OCI-LY7 (cell line): ENCODE data around the gene KCNK4. TPM values are rescaled to one million over a fixed set of nuclear protein-coding genes. Genes with fewer than 3 reads are reported as not detected.

Experiments
- BruUV-seq: library from RNA; stranded (reverse); fragments of 400-500 nt; replicated peaks from 2 replicates; lab custom pipeline; 2021; lab: Mats Ljungman, UMichigan
- CTCF ChIA-PET: fragments of 300-600 bp; sonication (Branson Sonifier 250); formaldehyde crosslinking; loops from one replicate; lab custom pipeline; 2022; ENCODE audit warnings: antibody characterized with exemption; ENCODE audit not compliant: unreplicated experiment; lab: Charles Lee
- POLR2A ChIA-PET: fragments of 300-600 bp; sonication (Branson Sonifier 250); formaldehyde crosslinking; loops from one replicate; lab custom pipeline; 2022; ENCODE audit warnings: antibody characterized with exemption; lab: Charles Lee
- DNase-seq: peaks from one replicate; pipeline ENCODE4 v3.0.0-alpha.2; 2015; ENCODE audit warnings: low spot score
- H2AFZ ChIP-seq: fragments of 200-600 bp; sonication (generic), shearing (Covaris generic); 2 replicates; pipeline ENCODE4 v1.6.1; 2014; ENCODE audit warnings: mild to moderate bottlenecking, antibody characterized with exemption, low read length, moderate library complexity
- H3K27ac ChIP-seq: fragments of 200-600 bp; sonication (generic); 2 replicates; pipeline ENCODE4 v1.5.1; 2014; ENCODE audit warnings: mixed run types, low read depth, mild to moderate bottlenecking, moderate library complexity, low read length, inconsistent platforms; ENCODE audit not compliant: poor library complexity, severe bottlenecking
- H3K36me3 ChIP-seq: fragments of 200-600 bp; sonication (generic); 2 replicates; pipeline ENCODE4 v1.6.1; 2014; ENCODE audit warnings: mild to moderate bottlenecking, antibody characterized with exemption, low read length, moderate library complexity, mixed read lengths; ENCODE audit not compliant: insufficient read depth
- H3K4me1 ChIP-seq: fragments of 200-600 bp; sonication (generic); 2 replicates; pipeline ENCODE4 v1.5.1; 2014; ENCODE audit warnings: mild to moderate bottlenecking, low read length; ENCODE audit not compliant: insufficient read depth, poor library complexity, severe bottlenecking
- H3K4me2 ChIP-seq: fragments of 200-600 bp; sonication (generic); 2 replicates; pipeline ENCODE4 v1.6.1; 2014; ENCODE audit warnings: mild to moderate bottlenecking, low read length
- H3K4me3 ChIP-seq: fragments of 200-600 bp; sonication (generic); 2 replicates; pipeline ENCODE4 v1.5.1; 2014; ENCODE audit warnings: mild to moderate bottlenecking, low read depth, low read length; ENCODE audit not compliant: poor library complexity, severe bottlenecking
- H3K79me2 ChIP-seq: fragments of 200-600 bp; sonication (generic); 2 replicates; pipeline ENCODE4 v1.6.1; 2016; ENCODE audit warnings: low read depth, mild to moderate bottlenecking, low read length, moderate library complexity, mixed read lengths; ENCODE audit not compliant: insufficient read depth
- H3K9me2 ChIP-seq: fragments of 200-600 bp; sonication (generic); 2 replicates; pipeline ENCODE4 v1.6.1; 2016; ENCODE audit warnings: mild to moderate bottlenecking, low read length, mixed read lengths; ENCODE audit not compliant: insufficient read depth
- H3K9me3 ChIP-seq: fragments of 200-600 bp; sonication (generic); 2 replicates; pipeline ENCODE4 v1.6.1; 2014; ENCODE audit warnings: mild to moderate bottlenecking, mixed run types, low read length, mixed read lengths
- H4K20me1 ChIP-seq: fragments of 200-600 bp; sonication (generic); 2 replicates; pipeline ENCODE4 v1.6.1; 2014; ENCODE audit warnings: mild to moderate bottlenecking, antibody characterized with exemption, low read length, moderate library complexity, mixed read lengths; ENCODE audit not compliant: insufficient read depth
- CTCF ChIP-seq: fragments of 200-600 bp; sonication (generic); conservative IDR thresholded peaks from 2 replicates; pipeline ENCODE4 v1.5.1; 2014; ENCODE audit warnings: mild to moderate bottlenecking, antibody characterized with exemption, low read length, moderate library complexity, mixed read lengths
- EZH2phosphoT487 ChIP-seq: fragments of 200-600 bp; sonication (generic); IDR thresholded peaks from 2 replicates; pipeline ENCODE4 v1.6.1; 2018; ENCODE audit warnings: low read depth, borderline replicate concordance, mild to moderate bottlenecking, mixed run types, antibody characterized with exemption, low read length, moderate library complexity, mixed read lengths
- intact Hi-C: fragments of 100-400 bp; cut with micrococcal nuclease; formaldehyde crosslinking; loops from one replicate; pipeline ENCODE4 v1.10.0; 2022; ENCODE audit not compliant: unreplicated experiment
- total RNA-seq, 2 experiments: library from RNA; depleted of rRNA in 1 of 2; stranded (reverse); fragments of >200 nt in 1 of 2; shearing (Covaris generic) in 1 of 2; gene quantifications; 2 replicates each; pipeline ENCODE4 v1.2.3, GENCODE V29; 2014 to 2022

The KCNK4 gene
- total RNA-seq, 2 experiments from 2014 or later, result 0.80 to 0.95 TPM

DNA sequence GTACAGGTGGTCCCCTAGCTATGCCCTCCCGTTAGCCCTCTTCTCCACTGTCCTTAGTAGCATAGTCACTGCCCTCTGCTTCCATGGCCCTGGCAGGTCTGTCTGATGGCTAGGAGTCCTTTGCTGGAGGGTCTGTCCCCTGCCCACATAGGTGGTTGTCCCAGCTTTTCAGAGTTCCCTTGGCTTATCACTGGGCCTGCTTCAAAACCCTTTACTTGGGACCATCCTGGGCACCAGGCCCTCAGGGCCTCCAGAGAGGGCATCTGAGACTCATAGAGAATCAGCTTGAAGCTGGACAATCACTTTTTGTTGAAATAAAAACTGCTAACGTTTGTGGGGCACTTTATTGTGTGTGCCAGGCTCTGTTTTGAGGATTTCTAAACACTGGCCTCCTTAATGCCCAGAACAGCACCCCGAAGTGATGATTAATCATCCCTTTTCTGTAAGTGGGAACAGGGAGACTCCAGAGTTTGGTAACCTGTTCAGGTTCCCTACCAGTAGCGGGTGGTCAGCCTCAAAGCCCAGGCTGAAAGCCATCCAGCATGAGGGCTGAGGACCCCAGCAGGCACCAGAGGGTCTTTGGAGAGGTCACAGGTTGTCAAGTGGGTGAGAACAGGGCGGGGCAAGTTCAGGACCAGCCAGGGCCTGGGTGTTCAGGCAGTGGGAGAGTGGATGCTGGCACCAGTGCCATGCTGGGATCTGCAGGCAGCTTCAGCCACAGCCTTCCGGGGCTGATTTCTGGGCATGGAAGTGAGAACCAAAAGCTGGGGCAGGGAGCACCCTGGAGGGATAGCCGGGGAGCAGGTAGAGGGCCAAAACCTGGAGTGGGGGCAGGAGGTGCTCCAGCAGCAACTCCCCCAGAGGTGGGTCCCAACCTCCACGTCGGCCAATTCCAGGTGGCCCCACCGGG lies 495 bp upstream of the KCNK4 start:
- TF ChIP-seq EZH2phosphoT487, result no peak
- no peak for TF ChIP-seq CTCF
- ChIA-PET CTCF (no interaction called here), POLR2A (no interaction called here)
- no peaks in the 10 kb centered on the region for H3K9me3 ChIP-seq
- intact Hi-C loops, result no loop called here
- H3K4me1 ChIP-seq, result peaks cover 8% of the 10 kb centered on the region
- H3K4me3 ChIP-seq, result no peak overlapping the region
- no TSS peak for BruUV-seq
- H3K79me2 ChIP-seq, result no peaks in the 10 kb centered on the region
- H3K9me2 ChIP-seq, result no peaks in the 10 kb centered on the region
- no peak for DNase-seq
- H2AFZ ChIP-seq, result no peak overlapping the region
- no peak overlapping the region for H3K27ac ChIP-seq
- no peaks in the 10 kb centered on the region for H3K36me3 ChIP-seq
- no peak overlapping the region for H3K4me2 ChIP-seq
- no peaks in the 10 kb centered on the region for H4K20me1 ChIP-seq

GRCh38 chr11:64291752-64292459 lies 804 bp downstream of the KCNK4 start:
- H3K9me3 ChIP-seq, result no peaks in the 10 kb centered on the region
- ChIA-PET CTCF (no interaction called here), POLR2A (no interaction called here)
- no peaks in the 10 kb centered on the region for H3K4me1 ChIP-seq
- no peaks in the 10 kb centered on the region for H3K9me2 ChIP-seq
- no peaks in the 10 kb centered on the region for H3K79me2 ChIP-seq
- no peak overlapping the region for H3K27ac ChIP-seq
- no TSS peak for BruUV-seq
- H3K36me3 ChIP-seq, result no peaks in the 10 kb centered on the region
- no peak for DNase-seq
- intact Hi-C loops, result no loop called here
- no peaks in the 10 kb centered on the region for H4K20me1 ChIP-seq
- H2AFZ ChIP-seq, result no peak overlapping the region
- no peak overlapping the region for H3K4me2 ChIP-seq
- no peak overlapping the region for H3K4me3 ChIP-seq
- TF ChIP-seq EZH2phosphoT487 (no peak), CTCF (no peak)
